HG02973 (cell line): ENCODE measurements around the gene IGFLR1.
"Not testable (repeated sequence)": the region's sequence is repeated elsewhere in the genome, so short reads cannot be mapped to it uniquely, and the experiment has no call there.

ENCODE experiments used
- ATAC-seq: cut with Tn5 transposase; IDR thresholded peaks from one replicate; pipeline ENCODE4 v1.9.1; 2021; ENCODE audit warnings: moderate library complexity; ENCODE audit not compliant: unreplicated experiment

IGFLR1 gene

DNA sequence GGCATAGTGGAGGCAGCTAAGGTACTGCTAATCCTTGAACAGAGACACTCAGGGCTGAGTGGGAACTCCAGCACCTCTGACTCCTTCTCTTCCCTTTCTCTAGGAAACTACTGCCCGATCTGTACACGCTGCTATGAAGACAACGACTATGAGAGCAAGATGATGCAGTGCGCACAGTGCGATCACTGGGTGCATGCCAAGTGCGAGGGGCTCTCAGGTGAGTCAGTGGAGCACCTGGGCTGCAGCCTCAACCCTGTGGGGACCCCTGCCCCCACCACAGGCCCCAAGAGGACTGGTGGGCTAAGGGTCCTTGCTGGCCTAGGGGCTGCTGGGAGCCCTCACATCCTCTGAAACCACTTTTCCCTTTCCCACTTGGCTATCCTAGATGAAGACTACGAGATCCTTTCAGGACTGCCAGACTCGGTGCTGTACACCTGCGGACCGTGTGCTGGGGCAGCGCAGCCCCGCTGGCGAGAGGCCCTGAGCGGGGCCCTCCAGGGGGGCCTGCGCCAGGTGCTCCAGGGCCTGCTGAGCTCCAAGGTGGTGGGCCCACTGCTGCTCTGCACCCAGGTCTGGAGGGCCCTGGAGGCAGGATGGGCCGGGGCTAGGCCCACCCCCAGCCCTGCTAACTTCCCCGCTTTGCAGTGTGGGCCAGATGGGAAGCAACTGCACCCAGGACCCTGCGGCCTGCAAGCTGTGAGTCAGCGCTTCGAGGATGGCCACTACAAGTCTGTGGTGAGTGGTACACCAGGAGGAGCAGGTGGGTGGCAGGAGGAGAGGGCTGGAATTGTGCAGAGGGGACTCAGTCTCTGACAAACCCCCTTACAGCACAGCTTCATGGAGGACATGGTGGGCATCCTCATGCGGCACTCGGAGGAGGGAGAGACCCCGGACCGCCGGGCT lies 14.9 kb downstream of the IGFLR1 start:
- no peak for ATAC-seq

DNA sequence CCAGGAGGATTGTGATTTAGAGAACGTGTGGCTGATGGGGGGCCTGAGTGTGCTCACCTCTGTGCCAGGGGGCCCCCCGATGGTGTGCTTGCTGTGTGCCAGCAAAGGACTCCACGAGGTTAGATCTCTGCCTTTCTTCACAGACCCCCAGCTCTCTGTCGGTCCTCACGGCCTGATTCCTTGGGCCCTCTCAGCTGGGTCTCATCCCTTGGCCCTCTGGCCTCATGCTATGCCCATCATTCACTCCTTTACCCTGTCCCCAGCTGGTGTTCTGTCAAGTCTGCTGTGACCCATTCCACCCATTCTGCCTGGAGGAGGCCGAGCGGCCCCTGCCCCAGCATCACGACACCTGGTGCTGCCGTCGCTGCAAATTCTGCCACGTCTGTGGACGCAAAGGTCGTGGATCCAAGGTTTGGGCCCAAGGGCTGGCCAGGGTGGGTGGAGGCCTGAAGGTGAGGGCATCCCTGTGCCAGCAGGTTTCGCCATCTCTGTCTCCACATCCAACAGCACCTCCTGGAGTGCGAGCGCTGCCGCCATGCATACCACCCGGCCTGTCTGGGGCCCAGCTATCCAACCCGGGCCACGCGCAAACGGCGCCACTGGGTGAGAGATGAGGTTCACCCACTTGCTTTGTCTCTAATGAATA lies 16.9 kb downstream of the IGFLR1 start:
- no peak for ATAC-seq

DNA sequence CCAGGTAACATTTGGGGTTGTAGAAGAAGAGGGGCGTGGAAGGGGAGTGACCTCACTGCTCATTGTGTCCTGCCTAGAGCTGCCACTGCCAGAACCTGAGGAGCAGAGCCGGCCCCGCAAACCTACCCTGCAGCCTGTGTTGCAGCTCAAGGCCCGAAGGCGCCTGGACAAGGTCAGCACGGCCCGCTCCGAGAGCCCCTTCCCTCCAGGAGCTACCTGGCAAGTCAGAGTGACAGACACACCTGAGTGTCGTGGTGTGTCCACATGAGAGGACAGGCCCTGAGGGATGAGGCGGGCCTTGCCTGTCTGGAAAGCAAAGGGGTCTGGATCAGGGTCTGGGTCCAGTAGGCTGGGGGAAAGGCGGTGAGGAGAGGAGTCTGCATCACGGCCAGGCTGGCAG lies 17.7 kb downstream of the IGFLR1 start:
- ATAC-seq: no peak

DNA sequence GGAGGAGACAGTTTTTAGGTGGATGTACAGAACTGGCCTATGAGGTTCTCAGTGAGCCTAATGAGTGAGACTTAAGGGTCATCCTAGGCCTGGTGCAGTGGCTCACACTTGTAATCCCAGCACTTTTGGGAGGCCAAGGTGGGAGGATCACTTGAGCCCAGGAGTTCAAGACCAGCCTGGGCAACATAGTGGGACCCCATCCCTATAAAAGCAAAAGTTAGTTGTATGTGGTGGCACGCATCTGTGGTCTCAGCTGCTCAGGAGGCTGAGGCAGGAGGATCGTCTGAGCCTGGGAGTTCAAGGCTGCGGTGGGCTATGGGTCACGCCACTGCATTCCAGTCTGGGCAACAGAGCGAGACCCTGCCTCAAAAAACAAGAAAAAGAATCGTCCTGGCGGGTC lies 18.1 kb downstream of the IGFLR1 start:
- not testable (repeated sequence) for ATAC-seq

DNA sequence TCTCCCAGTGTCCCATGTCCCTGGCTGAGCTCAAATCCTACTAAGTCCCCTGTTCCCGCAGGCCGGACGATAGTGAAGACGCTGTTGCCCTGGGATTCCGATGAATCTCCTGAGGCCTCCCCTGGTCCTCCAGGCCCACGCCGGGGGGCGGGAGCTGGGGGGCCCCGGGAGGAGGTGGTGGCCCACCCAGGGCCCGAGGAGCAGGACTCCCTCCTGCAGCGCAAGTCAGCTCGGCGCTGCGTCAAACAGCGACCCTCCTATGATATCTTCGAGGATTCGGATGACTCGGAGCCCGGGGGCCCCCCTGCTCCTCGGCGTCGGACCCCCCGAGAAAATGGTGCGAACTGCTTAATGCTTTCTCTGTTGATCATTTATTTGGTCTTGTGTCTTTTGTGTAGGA lies 18.6 kb downstream of the IGFLR1 start:
- ATAC-seq: no peak

DNA sequence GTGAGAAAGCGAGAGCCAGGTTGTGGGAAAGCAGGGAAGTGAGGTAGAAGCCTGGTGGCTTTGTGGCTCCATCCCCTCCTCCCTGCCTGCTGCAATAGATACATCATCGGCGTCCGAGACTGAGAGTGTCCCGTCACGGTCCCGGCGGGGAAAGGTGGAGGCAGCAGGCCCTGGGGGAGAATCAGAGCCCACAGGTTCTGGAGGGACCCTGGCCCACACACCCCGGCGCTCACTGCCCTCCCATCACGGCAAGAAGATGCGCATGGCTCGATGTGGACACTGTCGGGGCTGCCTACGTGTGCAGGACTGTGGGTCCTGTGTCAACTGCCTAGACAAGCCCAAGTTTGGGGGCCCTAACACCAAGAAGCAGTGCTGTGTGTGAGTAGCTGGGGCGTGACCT lies 19.4 kb downstream of the IGFLR1 start:
- no peak for ATAC-seq

DNA sequence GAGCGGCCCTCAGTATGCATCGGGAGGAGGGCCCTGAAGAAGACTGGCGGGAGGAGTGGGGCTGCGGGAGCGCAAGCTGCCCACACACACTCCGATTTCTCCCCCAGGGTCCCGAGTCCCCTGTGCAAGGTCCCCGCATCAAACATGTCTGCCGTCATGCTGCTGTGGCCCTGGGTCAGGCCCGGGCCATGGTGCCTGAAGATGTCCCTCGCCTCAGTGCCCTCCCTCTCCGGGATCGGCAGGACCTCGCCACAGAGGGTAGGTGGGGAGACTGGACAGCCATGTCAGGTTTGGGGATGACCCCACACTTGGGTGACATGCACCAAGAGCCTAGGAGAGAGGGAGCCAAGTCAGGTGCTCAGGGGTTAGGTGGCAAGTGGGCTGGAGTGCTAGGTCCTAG lies 19.8 kb downstream of the IGFLR1 start:
- no peak for ATAC-seq

DNA sequence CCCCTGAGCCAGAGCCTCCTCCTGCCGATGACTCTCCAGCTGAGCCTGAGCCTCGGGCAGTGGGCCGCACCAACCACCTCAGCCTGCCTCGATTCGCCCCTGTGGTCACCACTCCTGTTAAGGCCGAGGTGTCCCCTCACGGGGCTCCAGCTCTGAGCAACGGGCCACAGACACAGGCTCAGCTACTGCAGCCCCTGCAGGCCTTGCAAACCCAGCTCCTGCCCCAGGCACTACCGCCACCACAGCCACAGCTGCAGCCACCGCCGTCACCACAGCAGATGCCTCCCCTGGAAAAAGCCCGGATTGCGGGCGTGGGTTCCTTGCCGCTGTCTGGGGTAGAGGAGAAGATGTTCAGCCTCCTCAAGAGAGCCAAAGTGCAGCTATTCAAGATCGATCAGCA lies 20.9 kb downstream of the IGFLR1 start:
- no peak for ATAC-seq

DNA sequence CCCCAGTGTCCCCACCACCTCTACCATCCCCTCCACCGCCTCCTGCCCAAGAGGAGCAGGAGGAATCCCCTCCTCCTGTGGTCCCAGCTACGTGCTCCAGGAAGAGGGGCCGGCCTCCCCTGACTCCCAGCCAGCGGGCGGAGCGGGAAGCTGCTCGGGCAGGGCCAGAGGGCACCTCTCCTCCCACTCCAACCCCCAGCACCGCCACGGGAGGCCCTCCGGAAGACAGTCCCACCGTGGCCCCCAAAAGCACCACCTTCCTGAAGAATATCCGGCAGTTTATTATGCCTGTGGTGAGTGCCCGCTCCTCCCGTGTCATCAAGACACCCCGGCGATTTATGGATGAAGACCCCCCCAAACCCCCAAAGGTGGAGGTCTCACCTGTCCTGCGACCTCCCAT lies 21.6 kb downstream of the IGFLR1 start:
- ATAC-seq: no peak

DNA sequence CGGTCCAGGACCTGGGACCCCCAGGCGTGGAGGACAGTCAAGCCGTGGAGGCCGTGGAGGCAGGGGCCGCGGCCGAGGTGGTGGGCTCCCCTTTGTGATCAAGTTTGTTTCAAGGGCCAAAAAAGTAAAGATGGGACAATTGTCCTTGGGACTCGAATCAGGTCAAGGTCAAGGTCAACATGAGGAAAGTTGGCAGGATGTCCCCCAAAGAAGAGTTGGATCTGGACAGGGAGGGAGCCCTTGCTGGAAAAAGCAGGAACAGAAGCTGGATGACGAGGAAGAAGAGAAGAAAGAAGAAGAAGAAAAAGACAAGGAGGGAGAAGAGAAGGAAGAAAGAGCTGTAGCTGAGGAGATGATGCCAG lies 22.1 kb downstream of the IGFLR1 start:
- ATAC-seq: no peak

DNA sequence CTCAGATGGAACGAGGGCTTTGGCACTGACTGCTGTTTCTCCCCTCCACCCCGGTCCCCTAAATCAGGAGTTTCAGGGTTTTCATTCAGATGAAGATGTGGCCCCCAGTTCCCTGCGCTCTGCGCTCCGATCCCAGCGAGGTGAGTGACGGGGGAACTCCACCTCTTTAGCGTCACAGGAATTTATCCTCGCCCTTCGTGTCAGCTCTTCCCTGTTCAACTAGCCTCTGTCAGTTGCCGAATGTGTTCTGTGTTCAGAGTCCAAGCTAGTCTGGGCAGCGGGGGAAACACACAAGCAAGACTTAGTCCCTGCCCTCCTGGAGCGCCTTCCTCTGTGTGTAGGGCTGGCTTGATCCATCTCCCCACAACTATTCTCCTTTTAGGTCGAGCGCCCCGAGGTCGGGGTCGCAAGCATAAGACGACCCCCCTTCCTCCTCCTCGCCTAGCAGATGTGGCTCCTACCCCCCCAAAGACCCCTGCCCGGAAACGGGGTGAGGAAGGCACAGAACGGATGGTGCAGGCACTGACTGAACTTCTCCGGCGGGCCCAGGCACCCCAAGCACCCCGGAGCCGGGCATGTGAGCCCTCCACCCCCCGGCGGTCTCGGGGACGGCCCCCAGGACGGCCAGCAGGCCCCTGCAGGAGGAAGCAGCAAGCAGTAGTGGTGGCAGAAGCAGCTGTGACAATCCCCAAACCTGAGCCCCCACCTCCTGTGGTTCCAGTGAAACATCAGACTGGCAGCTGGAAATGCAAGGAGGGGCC lies 22.7 kb downstream of the IGFLR1 start:
- no peak for ATAC-seq

DNA sequence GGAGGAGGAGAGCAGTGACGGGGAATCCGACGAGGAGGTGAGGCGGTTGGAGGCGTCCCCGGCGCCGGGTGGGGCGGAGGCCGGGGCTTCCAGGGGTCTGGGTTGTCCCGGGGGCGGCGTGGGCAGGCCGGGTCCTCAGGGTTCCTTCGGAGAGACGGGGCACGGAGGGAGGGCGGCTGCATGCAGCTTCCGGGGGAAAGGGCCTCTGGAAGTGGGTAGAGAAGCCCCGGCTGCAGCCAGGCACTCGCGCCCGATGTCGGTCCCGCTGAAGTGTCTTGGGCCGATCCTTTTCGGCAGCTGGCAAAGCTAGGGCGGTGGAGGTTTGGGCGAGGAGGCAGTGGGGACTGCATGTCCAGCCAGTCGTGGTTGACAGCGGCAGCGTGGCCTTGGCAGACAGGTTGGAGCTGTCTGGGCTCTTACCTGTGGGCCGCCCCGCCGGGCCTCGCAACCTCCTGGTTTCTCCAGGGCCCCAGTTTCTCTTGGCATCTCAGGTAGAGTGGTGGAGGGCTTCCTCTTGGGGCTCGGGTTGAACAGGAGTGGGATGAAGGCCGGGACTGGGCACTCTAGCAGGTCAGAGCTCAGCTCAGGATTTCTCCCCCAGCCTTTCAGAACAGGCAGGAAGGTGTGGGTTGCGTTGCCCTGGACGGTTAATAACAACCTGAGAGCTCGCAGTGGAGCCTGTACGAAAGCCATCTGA lies 23.8 kb downstream of the IGFLR1 start:
- no peak for ATAC-seq

DNA sequence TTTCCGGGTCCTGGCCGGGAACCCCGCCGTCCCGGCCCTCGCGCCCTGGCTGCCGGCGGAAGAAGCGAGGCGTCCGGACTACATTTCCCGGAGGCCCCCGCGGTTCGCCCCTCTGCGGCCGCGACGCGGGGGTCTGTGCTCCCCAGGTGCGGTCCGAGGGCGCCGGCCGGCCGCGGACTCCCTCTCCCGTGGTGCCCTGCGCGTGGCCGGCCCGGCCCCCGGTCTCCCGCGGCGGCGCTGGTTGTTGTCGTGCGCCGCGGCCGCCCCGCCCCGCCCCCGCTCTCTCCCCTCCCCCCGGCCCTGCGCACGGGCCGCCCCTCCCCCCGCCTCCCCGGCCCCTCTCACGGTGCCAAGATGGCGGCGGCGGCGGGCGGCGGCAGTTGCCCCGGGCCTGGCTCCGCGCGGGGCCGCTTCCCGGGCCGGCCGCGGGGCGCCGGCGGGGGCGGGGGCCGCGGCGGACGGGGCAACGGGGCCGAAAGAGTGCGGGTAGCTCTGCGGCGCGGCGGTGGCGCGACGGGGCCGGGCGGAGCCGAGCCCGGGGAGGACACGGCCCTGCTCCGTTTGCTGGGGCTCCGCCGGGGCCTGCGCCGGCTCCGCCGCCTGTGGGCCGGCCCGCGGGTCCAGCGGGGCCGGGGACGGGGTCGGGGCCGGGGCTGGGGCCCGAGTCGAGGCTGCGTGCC lies 24.4 kb downstream of the IGFLR1 start, which contains the start of gene KMT2B:
Gene KMT2B, plus strand, starts transcription at position 339 of the 680 bp plus-strand sequence. Its CDS starts 16 bp downstream, at position 355.
- ATAC-seq: no peak

DNA sequence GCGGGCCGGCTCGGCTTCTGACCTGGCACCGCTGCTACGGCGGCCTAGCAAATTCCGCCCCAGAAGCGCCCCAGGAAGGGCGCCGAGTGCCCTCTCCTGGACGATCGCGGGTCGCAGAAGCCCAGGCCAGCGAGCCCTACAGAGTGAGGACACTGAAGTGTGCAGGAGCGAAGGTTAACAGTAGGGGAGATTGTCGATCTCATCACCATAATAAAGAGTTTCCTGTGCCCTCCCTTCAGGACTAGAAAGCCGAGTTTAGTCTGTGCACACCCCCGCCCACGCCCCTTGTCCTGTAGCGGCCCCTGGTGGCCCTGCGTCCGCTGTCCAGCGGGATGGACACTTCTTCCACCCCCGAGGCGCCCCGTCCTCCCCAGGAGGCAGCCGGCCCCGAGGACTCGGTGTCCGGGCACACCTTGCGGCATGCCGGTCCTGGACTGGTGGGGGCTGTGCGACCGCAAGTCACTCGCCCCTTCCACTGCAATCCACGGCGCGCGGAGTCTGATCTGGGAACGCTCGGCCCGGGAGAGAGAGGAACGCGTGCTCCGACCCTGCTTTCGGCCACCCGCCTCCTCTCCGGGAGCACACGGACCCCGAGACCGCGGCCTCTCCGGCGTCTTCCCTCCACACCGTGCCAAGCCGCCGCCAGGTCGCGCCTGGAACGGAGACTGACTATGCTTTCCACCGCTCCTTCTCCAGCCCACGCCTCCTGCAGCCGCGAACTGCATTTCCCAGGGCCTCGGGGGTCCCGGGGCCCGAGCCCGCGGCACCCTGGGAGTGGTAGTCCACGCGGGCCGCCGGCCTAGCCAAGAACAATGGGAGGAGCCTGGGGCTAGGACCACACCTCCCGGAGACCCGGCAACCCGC lies 25.2 kb downstream of the IGFLR1 start:
- ATAC-seq: peak; percentile 51

DNA sequence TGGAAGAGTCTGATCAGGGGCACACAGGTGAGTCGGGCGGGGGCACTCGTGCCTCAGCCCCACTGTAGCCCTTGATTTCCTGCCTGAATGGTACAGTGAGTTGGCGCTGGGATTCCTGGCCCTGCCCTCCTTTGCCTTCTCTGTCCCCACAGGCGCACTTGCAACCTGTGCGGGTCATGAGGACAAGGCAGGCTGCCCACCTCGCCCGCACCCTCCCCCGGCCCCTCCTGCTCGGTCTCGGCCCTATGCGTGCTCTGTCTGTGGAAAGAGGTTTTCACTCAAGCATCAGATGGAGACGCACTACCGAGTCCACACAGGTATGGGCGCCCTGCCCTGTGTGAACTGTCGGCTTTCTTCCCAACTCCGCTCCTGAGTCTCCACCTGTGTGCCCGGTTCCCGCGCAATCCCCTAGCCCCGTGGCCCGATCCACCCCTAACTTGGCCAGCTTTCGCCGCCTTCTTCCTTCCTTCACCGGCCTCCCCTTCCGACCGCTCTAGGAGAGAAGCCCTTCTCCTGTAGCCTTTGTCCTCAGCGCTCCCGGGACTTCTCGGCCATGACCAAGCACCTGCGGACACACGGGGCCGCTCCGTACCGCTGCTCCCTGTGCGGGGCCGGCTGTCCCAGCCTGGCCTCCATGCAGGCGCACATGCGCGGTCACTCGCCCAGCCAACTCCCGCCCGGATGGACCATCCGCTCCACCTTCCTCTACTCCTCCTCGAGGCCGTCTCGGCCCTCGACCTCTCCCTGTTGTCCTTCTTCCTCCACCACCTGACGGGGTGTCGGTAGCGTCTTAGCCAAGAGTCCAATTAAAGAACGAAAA lies 26.1 kb downstream of the IGFLR1 start:
- ATAC-seq: no peak

DNA sequence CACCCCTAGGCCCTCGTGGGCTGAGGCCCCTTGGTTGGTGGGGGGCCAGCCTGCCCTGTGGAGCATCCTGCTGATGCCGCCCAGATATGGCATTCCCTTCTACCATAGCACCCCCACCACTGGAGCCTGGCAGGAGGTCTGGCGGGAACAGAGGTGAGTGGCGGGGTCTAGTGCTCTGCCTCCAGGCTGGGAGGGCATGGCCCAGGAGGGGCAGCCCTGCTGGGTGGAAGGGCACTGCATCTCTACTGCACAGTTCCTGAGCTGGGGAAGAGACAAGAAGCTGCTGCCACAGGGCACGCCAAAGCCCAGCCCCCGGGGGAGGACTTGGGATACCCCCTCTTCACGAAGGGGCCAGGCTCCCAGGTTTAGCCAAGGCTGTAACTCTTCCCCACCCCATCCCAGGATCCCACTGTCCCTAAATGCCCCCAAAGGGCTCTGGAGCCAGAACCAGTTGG lies 26.9 kb downstream of the IGFLR1 start:
- no peak for ATAC-seq

DNA sequence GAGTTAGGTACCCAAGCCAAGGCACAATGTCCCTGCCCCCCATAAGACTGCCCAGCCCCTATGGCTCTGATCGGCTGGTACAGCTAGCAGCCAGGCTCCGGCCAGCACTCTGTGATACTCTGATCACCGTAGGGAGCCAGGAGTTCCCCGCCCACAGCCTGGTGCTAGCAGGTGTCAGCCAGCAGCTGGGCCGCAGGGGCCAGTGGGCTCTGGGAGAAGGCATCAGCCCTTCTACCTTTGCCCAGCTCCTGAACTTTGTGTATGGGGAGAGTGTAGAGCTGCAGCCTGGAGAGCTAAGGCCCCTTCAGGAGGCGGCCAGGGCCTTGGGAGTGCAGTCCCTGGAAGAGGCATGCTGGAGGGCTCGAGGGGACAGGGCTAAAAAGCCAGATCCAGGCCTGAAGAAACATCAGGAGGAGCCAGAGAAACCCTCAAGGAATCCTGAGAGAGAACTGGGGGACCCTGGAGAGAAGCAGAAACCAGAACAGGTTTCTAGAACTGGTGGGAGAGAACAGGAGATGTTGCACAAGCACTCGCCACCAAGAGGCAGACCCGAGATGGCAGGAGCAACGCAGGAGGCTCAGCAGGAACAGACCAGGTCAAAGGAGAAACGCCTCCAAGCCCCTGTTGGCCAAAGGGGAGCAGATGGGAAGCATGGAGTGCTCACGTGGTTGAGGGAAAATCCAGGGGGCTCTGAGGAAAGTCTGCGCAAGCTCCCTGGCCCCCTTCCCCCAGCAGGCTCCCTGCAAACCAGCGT lies 27.5 kb downstream of the IGFLR1 start:
- ATAC-seq: no peak
